ENCODE data around the gene NUDT13. TPM values are rescaled to one million over a fixed set of nuclear protein-coding genes. Genes with fewer than 3 reads are reported as not detected.

NUDT13 gene
- total and polyA plus RNA-seq, 9 of the 15 experiments (the other 6 are each of a cell fraction or from before 2014, with no cell fraction given), result 4.7 to 11.1 (median 5.6) TPM

DNA sequence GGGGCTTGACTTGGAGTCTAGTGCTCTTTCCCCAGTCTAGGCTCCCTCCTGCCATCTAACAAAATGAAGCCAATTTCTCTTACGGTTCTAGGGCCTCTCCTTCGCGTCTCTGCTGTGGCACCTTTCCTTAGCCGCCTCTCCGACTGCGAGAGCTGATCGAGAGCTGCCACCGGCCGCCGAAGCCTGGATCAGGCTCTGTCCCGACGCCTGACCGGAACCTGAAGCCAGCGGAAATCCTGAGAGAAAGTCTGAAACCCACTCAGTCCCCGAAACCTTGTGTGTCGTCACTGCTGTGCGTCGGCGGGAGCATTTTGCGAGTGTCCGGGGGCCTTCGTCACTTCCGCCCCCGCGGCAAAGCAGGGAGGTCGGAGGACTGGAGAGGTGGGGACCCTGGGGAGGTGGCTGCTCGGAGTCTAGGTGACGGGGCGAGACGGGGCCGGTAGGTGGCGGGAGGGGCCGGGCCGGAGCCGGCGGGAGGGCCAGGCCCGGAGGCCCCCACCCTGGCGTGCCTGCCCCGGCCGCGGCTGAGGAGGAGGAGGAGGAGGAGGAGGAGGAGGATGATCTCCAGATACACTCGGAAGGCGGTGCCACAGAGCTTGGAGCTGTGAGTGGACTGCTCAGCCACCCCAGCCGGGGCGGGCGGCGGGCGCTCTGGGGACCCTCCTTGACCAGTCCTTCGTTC is 57.7 kb downstream of the NUDT13 start, which contains the start of the genes ECD and FAM149B1 (continued):
- TF ChIP-seq ZBTB26 (CRISPR knock-in tag; IDR thresholded peaks at IDR 0.05), result no peak
- TF ChIP-seq ZNF444 (CRISPR knock-in tag; IDR thresholded peaks at IDR 0.05), result no peak
- 0 out of 2 replicates have a peak, but pooled peaks have one; percentile 36 for TF ChIP-seq ZFPM2 (CRISPR knock-in tag; IDR thresholded peaks at IDR 0.05)
- 0 out of 2 replicates have a peak, but pooled peaks have one; percentile 26 for TF ChIP-seq RAD51 (IDR thresholded peaks at IDR 0.05; ENCODE audit: borderline replicate concordance, low read depth)
- peak; percentile 62; the same call in 1 of the 2 replicates for TF ChIP-seq REST (IDR thresholded peaks at IDR 0.05; ENCODE audit: borderline replicate concordance)
- TF ChIP-seq REST (CRISPR knock-in tag; IDR thresholded peaks at IDR 0.05; ENCODE audit: low read depth), result no peak
- TF ChIP-seq PCBP2 (IDR thresholded peaks at IDR 0.05; ENCODE audit: low read depth, low read length, poor library complexity, severe bottlenecking), result no peak
- TF ChIP-seq JUN (IDR thresholded peaks at IDR 0.05; ENCODE audit: borderline replicate concordance, low read depth, low read length), result peak; percentile 82
- no peak for TF ChIP-seq JUN (CRISPR knock-in tag; IDR thresholded peaks at IDR 0.05; ENCODE audit: borderline replicate concordance)
- TF ChIP-seq ZNF592 (IDR thresholded peaks at IDR 0.05), result no peak
- TF ChIP-seq, protein P1, sequence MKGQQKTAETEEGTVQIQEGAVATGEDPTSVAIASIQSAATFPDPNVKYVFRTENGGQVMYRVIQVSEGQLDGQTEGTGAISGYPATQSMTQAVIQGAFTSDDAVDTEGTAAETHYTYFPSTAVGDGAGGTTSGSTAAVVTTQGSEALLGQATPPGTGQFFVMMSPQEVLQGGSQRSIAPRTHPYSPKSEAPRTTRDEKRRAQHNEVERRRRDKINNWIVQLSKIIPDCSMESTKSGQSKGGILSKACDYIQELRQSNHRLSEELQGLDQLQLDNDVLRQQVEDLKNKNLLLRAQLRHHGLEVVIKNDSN (CRISPR knock-in tag; IDR thresholded peaks at IDR 0.05), result no peak
- TF ChIP-seq DIDO1 (tag; IDR thresholded peaks at IDR 0.05; ENCODE audit: low read depth), result peak; percentile 96
- TF ChIP-seq CXXC5 (CRISPR knock-in tag; IDR thresholded peaks at IDR 0.05), result no peak; the same call in 1 of the 2 replicates

Data from K562 (cell line).